GM19351 (cell line): Measurements from ENCODE around the gene KLF15.

Experiments
- ATAC-seq: cut with Tn5 transposase; IDR thresholded peaks from one replicate; pipeline ENCODE4 v1.9.1; 2021; ENCODE audit warnings: mild to moderate bottlenecking, moderate library complexity; ENCODE audit not compliant: unreplicated experiment

The KLF15 gene

DNA sequence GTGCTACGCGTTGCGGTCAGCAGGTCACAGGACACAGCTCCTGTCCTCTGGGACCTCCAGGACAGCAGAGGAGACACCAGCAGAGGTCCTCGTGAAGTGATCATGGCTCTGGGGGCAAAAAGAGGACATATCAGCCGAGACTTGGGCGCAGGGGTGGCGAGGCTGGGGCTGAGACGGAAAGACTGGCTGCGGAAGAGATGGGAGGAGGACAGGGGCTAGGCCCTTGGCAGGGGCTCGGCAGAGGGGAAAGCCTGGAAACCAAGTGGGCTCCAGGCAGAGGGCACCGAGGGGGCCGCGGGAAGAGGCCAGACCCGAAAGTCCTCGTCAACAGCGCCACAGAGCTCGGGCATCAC lies 32.6 kb upstream of the KLF15 start:
- ATAC-seq: no peak

DNA sequence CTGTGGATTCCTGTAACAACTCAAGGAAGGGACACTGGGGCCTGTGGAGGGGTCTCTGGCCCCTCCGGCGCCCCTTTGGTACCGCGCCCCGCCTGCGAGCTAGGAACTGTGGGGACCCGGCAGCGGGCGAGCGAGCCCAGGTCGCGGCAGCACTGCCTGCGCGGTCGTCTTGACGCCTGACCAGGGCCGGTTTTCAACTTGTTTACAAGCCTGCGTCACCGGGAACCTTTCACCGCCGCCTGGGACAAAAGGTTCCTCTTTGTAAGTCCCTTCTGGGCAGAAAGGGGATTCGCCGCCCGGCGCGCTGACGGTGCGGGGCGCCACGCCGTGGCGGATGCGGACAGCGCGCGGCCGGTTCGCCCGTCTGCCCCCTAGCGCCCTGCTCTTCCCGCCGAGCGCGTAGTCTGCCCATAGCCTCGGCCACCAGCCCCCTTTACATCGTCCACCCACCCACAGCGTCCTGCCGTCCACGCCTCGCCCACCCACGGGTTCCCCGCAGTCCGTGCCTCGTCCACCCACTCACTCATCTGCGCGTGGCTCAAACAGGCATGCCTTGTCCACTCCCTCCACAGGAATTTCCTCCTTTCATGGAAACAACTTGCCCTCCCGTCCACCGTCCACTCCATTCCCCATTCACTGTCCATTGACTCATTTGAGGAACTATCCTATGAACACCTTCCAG lies 32.0 kb upstream of the KLF15 start:
- no peak for ATAC-seq

- ATAC-seq: no peak
Observed at GRCh38 chr3:126381966-126382365, 24.8 kb upstream of the KLF15 start.

DNA sequence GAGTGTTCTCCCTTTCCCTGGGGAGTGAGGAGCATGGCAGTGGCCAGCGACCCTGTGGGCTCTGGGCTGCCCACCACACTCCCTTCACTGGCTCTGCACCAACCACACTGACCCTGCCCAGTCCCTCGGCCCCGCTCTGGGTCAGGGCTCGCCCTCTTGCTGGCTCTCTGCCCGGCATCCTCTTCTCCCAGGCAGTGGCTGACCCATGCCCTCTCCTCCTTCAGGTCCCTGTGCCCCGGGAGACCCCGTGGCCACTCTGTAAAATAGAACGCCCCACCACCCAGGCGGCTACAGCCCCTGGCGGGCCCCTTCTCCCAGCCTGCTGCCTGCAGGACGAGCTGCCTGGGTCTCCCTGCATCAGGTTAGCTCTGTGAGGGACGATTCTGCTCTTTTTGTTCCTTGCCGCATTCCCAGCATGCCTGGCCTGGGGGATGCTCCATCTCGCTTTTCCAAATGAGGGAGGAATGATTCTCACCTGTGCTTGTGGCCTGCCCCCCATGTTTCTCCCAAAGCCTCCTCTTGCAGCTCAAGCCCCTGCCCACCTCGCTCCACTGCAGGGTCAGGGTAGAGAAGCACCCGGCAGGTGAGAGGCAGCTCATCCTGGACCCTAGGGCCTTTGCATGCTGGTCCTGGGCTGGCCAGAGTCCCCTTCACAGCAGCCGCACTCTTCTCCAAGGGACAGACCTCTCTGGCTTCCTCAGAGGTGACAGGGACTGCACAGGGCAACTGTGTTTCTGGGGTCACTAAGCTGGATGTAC lies 23.0 kb upstream of the KLF15 start:
- ATAC-seq: no peak

DNA sequence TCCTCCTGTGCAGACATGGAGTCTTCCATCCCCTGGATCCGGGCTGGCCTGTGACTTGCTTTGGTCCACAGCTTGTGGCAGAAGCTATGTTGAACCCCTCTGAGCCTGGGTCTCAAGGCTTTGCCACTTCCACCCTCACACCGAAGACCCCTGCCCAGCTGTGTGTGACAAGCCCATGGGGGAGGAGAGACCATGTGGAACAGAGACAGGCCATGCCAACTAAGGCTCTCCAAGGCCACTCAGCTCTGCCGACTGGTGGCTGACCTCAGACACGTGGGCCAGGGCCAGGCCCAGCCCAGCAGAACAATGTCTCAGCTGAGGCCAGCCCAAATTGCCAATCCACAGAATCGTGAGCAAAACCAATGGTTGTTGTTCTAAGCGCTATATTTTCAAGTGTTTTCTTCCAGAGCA lies 21.1 kb upstream of the KLF15 start:
- no peak for ATAC-seq

DNA sequence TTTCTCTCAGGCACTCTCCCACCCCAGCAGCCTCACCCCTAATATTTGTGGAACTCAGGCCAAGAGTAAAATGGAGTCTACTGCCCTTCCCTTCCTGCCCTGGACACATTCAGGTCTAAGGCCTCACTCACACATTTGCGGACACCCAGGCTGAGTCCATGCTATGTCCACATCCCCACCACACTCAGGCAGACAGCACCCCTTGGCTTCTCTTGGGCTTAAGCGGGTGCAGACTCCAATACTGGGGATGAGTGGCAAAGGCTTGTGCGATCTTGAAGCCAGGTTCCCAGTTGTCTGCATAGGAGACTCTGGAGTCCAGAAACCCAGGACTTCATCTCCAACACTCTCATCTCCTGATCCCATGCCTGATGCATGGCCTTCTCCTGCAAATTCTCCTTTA lies 20.0 kb upstream of the KLF15 start:
- no peak for ATAC-seq

DNA sequence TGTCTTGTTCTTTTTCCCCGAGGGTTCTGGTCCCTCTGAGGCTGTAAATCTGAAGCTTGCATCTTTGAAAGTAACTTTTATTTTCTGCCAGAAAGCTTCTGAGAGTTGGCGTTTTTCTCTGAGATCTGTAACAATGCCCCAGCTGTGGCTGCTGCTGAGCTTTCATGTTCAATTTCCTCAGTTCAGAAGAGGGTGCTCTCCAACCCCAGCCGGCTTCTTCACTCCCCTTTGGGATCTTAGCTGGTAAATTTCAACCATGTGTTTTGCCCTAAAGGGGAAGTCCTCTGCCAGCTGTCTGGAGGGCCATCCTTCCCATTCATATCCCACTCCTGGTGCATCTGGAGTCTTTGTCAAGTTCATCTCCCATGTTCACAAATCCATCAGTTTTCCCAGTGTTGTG lies 19.2 kb upstream of the KLF15 start:
- no peak for ATAC-seq

- ATAC-seq: no peak
Observed at GRCh38 chr3:126375835-126376331, 18.7 kb upstream of the KLF15 start.

- ATAC-seq: no peak
Observed at GRCh38 chr3:126373682-126374601, 16.7 kb upstream of the KLF15 start.

GRCh38 chr3:126373146-126373613 lies 16.0 kb upstream of the KLF15 start:
- no peak for ATAC-seq

DNA sequence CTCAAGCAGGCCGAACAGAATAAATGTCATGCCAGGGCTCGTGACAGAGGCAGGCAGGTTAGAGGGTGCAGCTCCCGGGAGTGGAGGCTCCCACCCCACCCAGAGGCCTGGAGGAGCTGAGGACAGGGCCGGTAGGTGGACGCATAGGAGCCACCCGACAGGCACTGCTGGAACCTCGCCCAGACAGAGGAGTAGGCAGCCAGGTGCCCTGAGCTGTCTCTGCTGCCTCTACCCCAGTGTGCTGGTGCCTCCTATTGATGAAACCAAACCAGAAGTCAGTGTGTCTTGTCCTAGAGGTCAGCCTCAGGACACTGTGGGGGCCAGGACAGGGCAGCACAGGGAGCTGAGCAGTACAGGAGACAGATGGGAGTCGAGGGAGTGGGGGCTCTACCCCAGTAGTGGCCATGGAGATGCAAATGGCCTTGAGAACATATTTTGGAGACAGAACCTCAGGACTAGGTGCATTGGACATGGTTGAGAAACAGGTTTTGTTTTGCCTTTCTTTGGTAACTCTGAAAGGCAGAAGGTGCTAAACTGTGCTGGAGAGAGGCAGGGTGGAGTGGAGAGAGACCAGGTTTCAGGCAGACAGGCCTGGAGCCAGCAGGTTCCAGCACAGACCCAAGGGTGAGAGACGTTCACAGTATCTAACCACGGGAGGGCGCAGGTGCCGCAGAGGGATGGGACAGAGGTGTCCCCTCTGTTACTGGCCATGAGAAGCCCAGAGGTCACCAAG lies 15.4 kb upstream of the KLF15 start:
- no peak for ATAC-seq

- no peak for ATAC-seq
Observed at GRCh38 chr3:126371096-126371705, 14.0 kb upstream of the KLF15 start.

- ATAC-seq: no peak
Observed at GRCh38 chr3:126370606-126371005, 13.4 kb upstream of the KLF15 start.

DNA sequence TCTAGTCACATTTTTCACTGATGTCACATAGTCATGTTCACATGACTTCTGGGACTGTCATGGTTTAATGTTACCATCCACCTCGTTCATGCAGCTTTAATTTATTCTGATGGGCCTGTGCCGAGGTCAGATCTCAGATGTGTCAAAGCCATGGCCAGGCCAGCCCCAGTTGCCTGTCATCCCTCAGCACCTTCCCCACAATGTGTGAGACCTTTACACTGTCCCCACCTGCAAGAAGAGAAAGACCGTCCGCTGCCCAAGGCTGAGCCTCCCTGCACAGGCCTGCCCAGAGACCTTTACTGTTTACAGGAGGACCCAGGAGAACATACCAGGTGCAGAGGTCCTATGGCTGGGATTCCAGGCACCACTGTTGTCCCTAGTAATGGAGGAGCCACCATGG lies 12.8 kb upstream of the KLF15 start:
- ATAC-seq: no peak

GRCh38 chr3:126369490-126369889 lies 12.3 kb upstream of the KLF15 start:
- ATAC-seq: no peak

DNA sequence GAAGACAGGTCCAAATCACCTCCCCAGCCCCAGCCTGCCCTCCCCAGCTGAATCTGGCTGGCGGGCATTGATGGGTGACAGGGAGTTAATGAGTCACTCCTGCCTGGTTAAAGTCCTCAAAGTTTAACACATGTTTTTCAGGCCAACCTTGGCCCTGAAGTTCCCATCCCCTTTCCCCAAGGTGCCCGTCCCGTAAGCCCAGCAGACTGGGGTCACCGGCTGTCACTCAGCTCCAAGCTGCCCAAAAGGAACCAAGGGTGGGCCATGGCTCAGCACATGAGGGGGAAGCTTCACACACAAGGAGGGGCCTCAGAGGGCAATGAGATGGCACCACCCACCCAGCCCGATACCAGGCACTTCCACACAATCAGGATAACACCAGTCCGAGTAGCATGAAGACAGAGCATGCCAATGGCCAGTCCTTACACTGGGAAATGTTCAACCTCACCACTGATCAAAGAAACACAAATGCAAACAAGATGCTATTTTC lies 10.2 kb upstream of the KLF15 start:
- no peak for ATAC-seq

- no peak for ATAC-seq
Observed at GRCh38 chr3:126365351-126366277, 8.4 kb upstream of the KLF15 start.

- ATAC-seq: no peak
Observed at GRCh38 chr3:126364731-126365301, 7.6 kb upstream of the KLF15 start.
